KMS-11 (cell line): ENCODE measurements around the gene LDB2.

Source experiments
- H2AFZ ChIP-seq: fragments of 200-600 bp; sonication (generic); 2 replicates; pipeline ENCODE4 v1.6.1; 2016; ENCODE audit warnings: antibody characterized with exemption, mixed run types, low read depth
- H3K27ac ChIP-seq: fragments of 200-600 bp; sonication (generic); 2 replicates; pipeline ENCODE4 v1.6.1; 2016; ENCODE audit warnings: mild to moderate bottlenecking, mixed run types
- H3K27me3 ChIP-seq: fragments of 200-600 bp; sonication (generic); 2 replicates; pipeline ENCODE4 v1.6.1; 2017; ENCODE audit warnings: mild to moderate bottlenecking, low read depth, mixed run types, moderate library complexity; ENCODE audit not compliant: insufficient read depth
- H3K36me3 ChIP-seq: fragments of 200-600 bp; sonication (generic); 2 replicates; pipeline ENCODE4 v1.6.1; 2017; ENCODE audit warnings: mild to moderate bottlenecking, mixed run types; ENCODE audit not compliant: insufficient read depth
- H3K4me1 ChIP-seq: fragments of 200-600 bp; sonication (generic); 2 replicates; pipeline ENCODE4 v1.6.1; 2016; ENCODE audit warnings: mild to moderate bottlenecking, low read depth, mixed run types; ENCODE audit not compliant: poor library complexity, severe bottlenecking
- H3K4me2 ChIP-seq: fragments of 200-600 bp; sonication (generic); 2 replicates; pipeline ENCODE4 v1.7.0; 2016; ENCODE audit warnings: mild to moderate bottlenecking, mixed run types
- H3K4me3 ChIP-seq: fragments of 200-600 bp; sonication (generic); IDR thresholded peaks from 2 replicates; pipeline ENCODE4 v1.6.1; 2017; ENCODE audit warnings: low read depth, low read length, mixed read lengths; ENCODE audit not compliant: insufficient read depth
- H3K79me2 ChIP-seq: fragments of 200-600 bp; sonication (generic); 2 replicates; pipeline ENCODE4 v1.6.1; 2016; ENCODE audit warnings: low read depth, mixed run types; ENCODE audit not compliant: insufficient read depth
- H3K9ac ChIP-seq: fragments of 200-600 bp; sonication (generic); 2 replicates; pipeline ENCODE4 v1.6.1; 2016; ENCODE audit warnings: mild to moderate bottlenecking, mixed run types
- H4K20me1 ChIP-seq: fragments of 200-600 bp; sonication (generic); 2 replicates; pipeline ENCODE4 v1.6.1; 2016; ENCODE audit warnings: mild to moderate bottlenecking, mixed run types; ENCODE audit not compliant: insufficient read depth
- CTCF ChIP-seq: fragments of 200-600 bp; sonication (generic); conservative IDR thresholded peaks from 2 replicates; pipeline ENCODE4 v1.6.1; 2017; ENCODE audit warnings: low read depth, mild to moderate bottlenecking, antibody characterized with exemption, low read length, moderate library complexity, mixed read lengths

Gene LDB2

DNA sequence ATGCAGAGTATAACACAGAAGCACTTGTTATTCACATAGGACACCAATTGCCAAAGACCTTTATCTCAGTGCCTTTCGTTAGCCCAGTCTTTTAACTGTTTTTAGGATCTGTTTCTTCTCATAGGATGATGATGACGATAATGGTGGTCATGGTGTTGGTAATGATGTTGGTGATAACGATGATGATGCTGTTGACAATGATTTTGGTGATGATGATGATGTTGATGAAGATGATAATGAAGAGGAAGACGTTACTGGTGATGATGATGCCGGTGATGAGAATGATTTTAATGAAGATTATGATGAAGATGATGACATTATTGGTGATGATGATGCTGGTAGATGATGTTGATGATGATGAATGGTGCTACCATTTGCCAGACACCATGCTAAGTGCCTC lies 29.8 kb downstream of the LDB2 start:
- no peak for TF ChIP-seq CTCF
- Histone ChIP-seq H3K4me2 (no peak overlapping the region), H4K20me1 (no peaks in the 10 kb centered on the region), H3K4me1 (no peaks in the 10 kb centered on the region), H3K27me3 (no peaks in the 10 kb centered on the region), H3K27ac (no peak overlapping the region), H3K36me3 (no peaks in the 10 kb centered on the region), H3K79me2 (no peaks in the 10 kb centered on the region), H3K4me3 (no peak overlapping the region), H3K9ac (no peak overlapping the region), H2AFZ (no peak overlapping the region)

- Histone ChIP-seq H3K79me2 (no peaks in the 10 kb centered on the region), H3K4me1 (no peaks in the 10 kb centered on the region), H3K4me2 (no peak overlapping the region), H3K9ac (no peak overlapping the region), H3K4me3 (no peak overlapping the region), H4K20me1 (no peaks in the 10 kb centered on the region), H2AFZ (no peak overlapping the region), H3K27ac (no peak overlapping the region), H3K27me3 (no peaks in the 10 kb centered on the region), H3K36me3 (no peaks in the 10 kb centered on the region)
- TF ChIP-seq CTCF, result no peak
Measured at GRCh38 chr4:16867827-16868226, 30.6 kb downstream of the LDB2 start.

DNA sequence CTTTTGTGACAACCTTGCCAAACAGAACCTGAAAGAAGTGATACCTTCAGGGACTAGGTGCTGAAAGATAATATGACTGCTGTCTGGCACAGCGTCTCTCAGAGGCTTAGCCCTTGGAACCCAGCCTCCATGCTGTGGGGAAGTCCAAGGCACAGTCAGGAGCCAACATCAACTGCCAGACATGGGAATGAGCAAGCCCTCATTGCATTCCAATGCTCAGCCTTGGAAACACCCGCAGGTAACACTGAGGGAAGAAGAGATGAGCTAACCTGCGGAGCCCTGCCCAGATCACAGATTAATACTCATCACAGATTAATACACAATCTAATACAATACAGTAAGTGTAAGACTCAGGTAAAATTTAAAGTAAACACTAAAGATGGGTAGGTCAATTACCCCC lies 31.5 kb downstream of the LDB2 start:
- no peak overlapping the region for H3K4me3 ChIP-seq
- H3K4me1 ChIP-seq, result no peaks in the 10 kb centered on the region
- no peak overlapping the region for H3K4me2 ChIP-seq
- no peak overlapping the region for H3K9ac ChIP-seq
- no peaks in the 10 kb centered on the region for H3K36me3 ChIP-seq
- TF ChIP-seq CTCF, result no peak
- no peaks in the 10 kb centered on the region for H3K79me2 ChIP-seq
- H3K27ac ChIP-seq, result no peak overlapping the region
- H2AFZ ChIP-seq, result no peak overlapping the region
- no peaks in the 10 kb centered on the region for H4K20me1 ChIP-seq
- H3K27me3 ChIP-seq, result no peaks in the 10 kb centered on the region

GRCh38 chr4:16865897-16866283 lies 32.6 kb downstream of the LDB2 start:
- Histone ChIP-seq H3K36me3 (no peaks in the 10 kb centered on the region), H3K4me3 (no peak overlapping the region), H3K27me3 (no peaks in the 10 kb centered on the region), H3K79me2 (no peaks in the 10 kb centered on the region), H3K27ac (no peak overlapping the region), H3K4me1 (no peaks in the 10 kb centered on the region), H4K20me1 (no peaks in the 10 kb centered on the region), H3K9ac (no peak overlapping the region), H3K4me2 (no peak overlapping the region), H2AFZ (no peak overlapping the region)
- no peak for TF ChIP-seq CTCF
